SK-N-SH treated with all-trans-retinoic acid at 6 μM for 48 hours (cell line): ENCODE results near the gene NFATC3.
A peak's percentile ranks its signal among the peaks of the same experiment; 100 is the strongest.

ENCODE experiments used
- ATAC-seq: fragments of 200-7000 bp; cut with Tn5 transposase; 3 replicates; pipeline ENCODE4 v1.9.1; 2020; ENCODE audit warnings: mild to moderate bottlenecking, moderate library complexity
- ARNTL ChIP-seq: fragments of 450-650 bp; formaldehyde crosslinking; IDR thresholded peaks from 2 replicates; pipeline ENCODE4 v1.5.0; 2020; ENCODE audit warnings: low read depth, mild to moderate bottlenecking, moderate library complexity, borderline replicate concordance
- BACH2 ChIP-seq: fragments of 250-450 bp; sonication (Bioruptor Pico); IDR thresholded peaks from 2 replicates; pipeline ENCODE4 v1.9.0; 2021; ENCODE audit warnings: mild to moderate bottlenecking, borderline replicate concordance
- CREB5 ChIP-seq: fragments of 250-450 bp; sonication (Bioruptor Pico); IDR thresholded peaks from 2 replicates; pipeline ENCODE4 v1.5.1; 2020; ENCODE audit warnings: low read depth, mild to moderate bottlenecking, moderate library complexity
- CSDC2 ChIP-seq: fragments of 250-450 bp; sonication (Bioruptor Pico); IDR thresholded peaks from 2 replicates; pipeline ENCODE4 v1.5.0; 2020; ENCODE audit warnings: mild to moderate bottlenecking, moderate library complexity
- CSRNP3 ChIP-seq: fragments of 250-450 bp; sonication (Bioruptor Pico); IDR thresholded peaks from 2 replicates; pipeline ENCODE4 v1.5.1; 2021; ENCODE audit warnings: mild to moderate bottlenecking, moderate library complexity
- GLIS3 ChIP-seq: fragments of 250-450 bp; sonication (Bioruptor Pico); IDR thresholded peaks from 2 replicates; pipeline ENCODE4 v1.5.0; 2020; ENCODE audit warnings: mild to moderate bottlenecking, moderate library complexity
- PATZ1 ChIP-seq: fragments of 250-450 bp; sonication (Bioruptor Pico); IDR thresholded peaks from 2 replicates; pipeline ENCODE4 v1.8.0; 2020; ENCODE audit warnings: mild to moderate bottlenecking, moderate library complexity, borderline replicate concordance
- POU6F1 ChIP-seq: fragments of 250-450 bp; sonication (Bioruptor Pico); IDR thresholded peaks from 2 replicates; pipeline ENCODE4 v1.8.0; 2021; ENCODE audit warnings: low read depth, mild to moderate bottlenecking, moderate library complexity, borderline replicate concordance
- PPARA ChIP-seq: fragments of 250-450 bp; sonication (Bioruptor Pico); IDR thresholded peaks from 2 replicates; pipeline ENCODE4 v1.5.0; 2020; ENCODE audit warnings: mild to moderate bottlenecking, borderline replicate concordance
- RARB ChIP-seq: fragments of 250-450 bp; sonication (Bioruptor Pico); IDR thresholded peaks from 2 replicates; pipeline ENCODE4 v1.8.0; 2021; ENCODE audit warnings: mild to moderate bottlenecking, moderate library complexity
- TCF4 ChIP-seq: fragments of 250-450 bp; sonication (Bioruptor Pico); IDR thresholded peaks from 2 replicates; pipeline ENCODE4 v1.8.0; 2021; ENCODE audit warnings: mild to moderate bottlenecking, moderate library complexity, borderline replicate concordance
- TOX ChIP-seq: fragments of 250-450 bp; sonication (Bioruptor Pico); IDR thresholded peaks from 2 replicates; pipeline ENCODE4 v1.8.0; 2021; ENCODE audit warnings: mild to moderate bottlenecking, moderate library complexity, borderline replicate concordance
- ZC3H10 ChIP-seq: fragments of 250-450 bp; sonication (Bioruptor Pico); IDR thresholded peaks from 2 replicates; pipeline ENCODE4 v1.5.1; 2021; ENCODE audit warnings: mild to moderate bottlenecking, moderate library complexity
- ZFP30 ChIP-seq: fragments of 450-650 bp; formaldehyde crosslinking; IDR thresholded peaks from 2 replicates; pipeline ENCODE4 v1.5.0; 2022; ENCODE audit warnings: mild to moderate bottlenecking, moderate library complexity
- ZNF8 ChIP-seq: fragments of 450-650 bp; formaldehyde crosslinking; IDR thresholded peaks from 2 replicates; pipeline ENCODE4 v1.5.0; 2020; ENCODE audit warnings: mild to moderate bottlenecking, moderate library complexity

The NFATC3 gene

GRCh38 chr16:68085259-68086071, at the start of gene NFATC3:
NFATC3 (plus strand) TSS chr16:68085370; CDS start chr16:68085682, 312 bp downstream.
- TF ChIP-seq ZFP30 (CRISPR knock-in tag) (no peak), CSDC2 (CRISPR knock-in tag) (no peak), ARNTL (CRISPR knock-in tag) (no peak), GLIS3 (CRISPR knock-in tag) (no peak), PATZ1 (no peak), TCF4 (CRISPR knock-in tag) (no peak), BACH2 (CRISPR knock-in tag) (no peak), RARB (no peak)
- ATAC-seq = peak; percentile 75

- no peak for ATAC-seq
- TF ChIP-seq ZC3H10 = no peak
- TF ChIP-seq PPARA (CRISPR knock-in tag) = no peak
- no peak for TF ChIP-seq TOX
- no peak for TF ChIP-seq POU6F1
- TF ChIP-seq GLIS3 (CRISPR knock-in tag) = no peak
- no peak for TF ChIP-seq CSDC2 (CRISPR knock-in tag)
- no peak for TF ChIP-seq ZNF8 (CRISPR knock-in tag)
- no peak for TF ChIP-seq ARNTL (CRISPR knock-in tag)
- TF ChIP-seq CSRNP3 = no peak
- TF ChIP-seq PATZ1 = no peak
- TF ChIP-seq RARB = no peak
- TF ChIP-seq ZFP30 (CRISPR knock-in tag) = no peak
Measured at GRCh38 chr16:68037841-68038597, 47.2 kb upstream of the NFATC3 start.

- TF ChIP-seq PATZ1 = peak; percentile 36; the same call in 1 of the 2 replicates
- no peak for TF ChIP-seq CREB5
- ATAC-seq = peak; percentile 98
Measured at GRCh38 chr16:68040506-68041288, 44.5 kb upstream of the NFATC3 start.
